Suprapubic skin (tissue), 4 donors: ENCODE results near the gene TTC14. TPM values are rescaled to one million over a fixed set of nuclear protein-coding genes. Genes with fewer than 3 reads are reported as not detected.

Experiments
- DNase-seq, 2 donors: peaks; one replicate each; pipeline ENCODE4 v3.0.0-alpha.2; 2019; ENCODE audit warnings: low spot score in 2 of 2
- H3K27ac ChIP-seq: fragments of 200-600 bp; sonication (generic); one replicate; pipeline ENCODE4 v1.5.1; 2019
- H3K27me3 ChIP-seq: fragments of 200-600 bp; sonication (generic); one replicate; pipeline ENCODE4 v1.5.1; 2019
- H3K36me3 ChIP-seq: fragments of 200-600 bp; sonication (generic); one replicate; pipeline ENCODE4 v1.5.1; 2019
- H3K4me1 ChIP-seq: fragments of 200-600 bp; sonication (generic); one replicate; pipeline ENCODE4 v1.5.1; 2019
- H3K4me3 ChIP-seq: fragments of 200-600 bp; sonication (generic); one replicate; pipeline ENCODE4 v1.5.1; 2019; ENCODE audit warnings: mild to moderate bottlenecking
- H3K9me3 ChIP-seq: fragments of 200-600 bp; sonication (generic); one replicate; pipeline ENCODE4 v1.5.1; 2019
- CTCF ChIP-seq, 2 donors: fragments of 200-600 bp in 1 of 2; fragments of 450-650 bp in 1 of 2; sonication (generic) in 1 of 2; IDR thresholded peaks; one replicate each; pipeline ENCODE4 v1.5.1; 2016 to 2019; ENCODE audit warnings: antibody characterized with exemption in 2 of 2, mild to moderate bottlenecking in 1 of 2, moderate library complexity in 1 of 2
- EP300 ChIP-seq: sonication (generic); formaldehyde crosslinking; IDR thresholded peaks from one replicate; pipeline ENCODE4 v1.6.1; 2017; ENCODE audit warnings: antibody characterized with exemption
- POLR2A ChIP-seq, 2 donors: fragments of 450-650 bp; IDR thresholded peaks; one replicate each; pipeline ENCODE4 v1.6.1; 2017; ENCODE audit warnings: antibody characterized with exemption in 2 of 2, mild to moderate bottlenecking in 2 of 2, moderate library complexity in 2 of 2
- POLR2AphosphoS5 ChIP-seq, 3 donors: sonication (generic); formaldehyde crosslinking; IDR thresholded peaks; one replicate each; pipeline ENCODE4 v1.6.1; 2017; ENCODE audit warnings: antibody characterized with exemption in 3 of 3
- WGBS: methylation state at CpG from one replicate; pipeline ENCODE4 v1.1.5; 2018; 5-methylcytosine and 5-hydroxymethylcytosine counted together
- total RNA-seq, 4 donors: library from RNA; depleted of rRNA; stranded (reverse); fragments of >200 nt; gene quantifications; one replicate each; pipeline ENCODE4 v1.1.0, GENCODE V29; 2016

The TTC14 gene
- 10 to 100 TPM; 15.1 to 62.2 (median 24.0) TPM for total RNA-seq

- Histone ChIP-seq H3K9me3 (no peaks in the 10 kb centered on the region), H3K27me3 (peaks cover 20% of the 10 kb centered on the region), H3K27ac (peak within 1 kb of the TSS; percentile 85), H3K36me3 (peaks cover 30% of the 10 kb centered on the region), H3K4me3 (peak within 1 kb of the TSS; percentile 80), H3K4me1 (peaks cover 12% of the 10 kb centered on the region)
- WGBS = 7% methylated on average over 30 of the region's 70 CpGs
- DNase-seq = peak; percentile 93 to 94
- peak in 1 of 2 donors; percentile 50 for TF ChIP-seq POLR2A (IDR thresholded peaks at IDR 0.05)
- peak in 2 of 3 donors; percentile 33 to 81 for TF ChIP-seq POLR2AphosphoS5 (IDR thresholded peaks at IDR 0.05)
- no peak for TF ChIP-seq CTCF (IDR thresholded peaks at IDR 0.05)
- no peak for TF ChIP-seq EP300
Observed at GRCh38 chr3:180601688-180602666, at the start of gene TTC14. Gene TTC14, plus strand, starts transcription at chr3:180602163. Its CDS starts 99 bp downstream, at chr3:180602262.

GRCh38 chr3:180563406-180563805 lies 38.6 kb upstream of the TTC14 start:
- DNase-seq = no peak
- WGBS = 87% methylated on average over 4 of the region's 4 CpGs
- Histone ChIP-seq H3K27ac (no peak overlapping the region), H3K4me3 (no peak overlapping the region), H3K27me3 (no peaks in the 10 kb centered on the region), H3K4me1 (no peaks in the 10 kb centered on the region), H3K36me3 (no peaks in the 10 kb centered on the region), H3K9me3 (no peaks in the 10 kb centered on the region)
- TF ChIP-seq EP300 = no peak
- no peak for TF ChIP-seq POLR2A (IDR thresholded peaks at IDR 0.05)
- TF ChIP-seq CTCF (IDR thresholded peaks at IDR 0.05) = no peak
- no peak for TF ChIP-seq POLR2AphosphoS5 (IDR thresholded peaks at IDR 0.05)

- Histone ChIP-seq H3K4me1 (no peaks in the 10 kb centered on the region), H3K27ac (no peak overlapping the region), H3K4me3 (no peak overlapping the region), H3K9me3 (no peaks in the 10 kb centered on the region), H3K36me3 (no peaks in the 10 kb centered on the region), H3K27me3 (no peaks in the 10 kb centered on the region)
- DNase-seq = no peak
- 52% methylated on average over 2 of the region's 2 CpGs for WGBS
- no peak for TF ChIP-seq POLR2AphosphoS5 (IDR thresholded peaks at IDR 0.05)
- no peak for TF ChIP-seq CTCF (IDR thresholded peaks at IDR 0.05)
- no peak for TF ChIP-seq EP300
- TF ChIP-seq POLR2A (IDR thresholded peaks at IDR 0.05) = no peak
Observed at GRCh38 chr3:180564676-180565075, 37.3 kb upstream of the TTC14 start.

GRCh38 chr3:180570238-180570637 lies 31.7 kb upstream of the TTC14 start:
- Histone ChIP-seq H3K4me1 (no peaks in the 10 kb centered on the region), H3K9me3 (no peaks in the 10 kb centered on the region), H3K27ac (no peak overlapping the region), H3K27me3 (no peaks in the 10 kb centered on the region), H3K36me3 (no peaks in the 10 kb centered on the region), H3K4me3 (no peak overlapping the region)
- TF ChIP-seq POLR2AphosphoS5 (IDR thresholded peaks at IDR 0.05) (no peak), CTCF (IDR thresholded peaks at IDR 0.05) (no peak), POLR2A (IDR thresholded peaks at IDR 0.05) (no peak), EP300 (no peak)
- WGBS = 75% methylated on average over 4 of the region's 4 CpGs
- no peak for DNase-seq

DNA sequence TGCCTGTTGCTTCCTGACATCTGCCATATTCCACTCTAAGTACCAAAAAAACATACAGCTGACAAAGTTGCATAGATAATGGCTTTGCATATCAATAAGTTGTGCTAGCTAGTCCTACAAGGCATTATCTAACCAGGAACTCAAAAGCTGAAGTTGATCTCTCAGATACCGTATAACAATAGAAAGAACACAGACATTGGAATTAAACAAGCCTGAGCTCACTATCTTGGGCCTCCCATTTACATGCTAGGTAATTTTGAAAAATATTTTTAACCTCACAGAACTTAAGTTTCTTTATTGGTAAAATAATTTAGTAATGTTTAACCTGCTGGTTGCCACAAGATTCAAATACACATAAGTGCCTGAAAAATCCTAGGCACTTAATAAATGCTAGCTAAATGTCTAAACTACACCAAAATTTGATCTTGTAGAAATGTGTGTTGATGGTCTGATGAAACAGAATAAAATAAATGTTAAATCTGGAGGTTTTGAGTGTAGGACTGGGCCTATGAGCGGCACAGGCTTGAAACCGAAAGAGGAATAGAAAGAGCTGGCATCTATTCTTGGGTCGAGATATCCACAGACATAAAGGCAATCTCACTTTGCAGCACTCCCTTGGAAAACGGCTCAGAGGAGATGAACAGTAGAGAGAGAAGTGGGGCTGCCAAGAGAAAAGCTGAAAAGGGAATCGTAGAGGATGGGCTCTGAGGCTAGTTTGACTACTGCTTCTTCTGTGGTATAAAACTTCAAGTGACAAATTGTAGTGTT lies 29.9 kb upstream of the TTC14 start:
- H3K36me3 ChIP-seq = no peaks in the 10 kb centered on the region
- H3K27me3 ChIP-seq = no peaks in the 10 kb centered on the region
- WGBS = 82% methylated on average over 6 of the region's 6 CpGs
- H3K27ac ChIP-seq = no peak overlapping the region
- DNase-seq = no peak
- H3K4me3 ChIP-seq = no peak overlapping the region
- H3K9me3 ChIP-seq = no peaks in the 10 kb centered on the region
- H3K4me1 ChIP-seq = no peaks in the 10 kb centered on the region
- TF ChIP-seq EP300 (no peak), CTCF (IDR thresholded peaks at IDR 0.05) (no peak), POLR2AphosphoS5 (IDR thresholded peaks at IDR 0.05) (no peak), POLR2A (IDR thresholded peaks at IDR 0.05) (no peak)
